MM.1S (cell line): ENCODE measurements around the gene CILP2.

ENCODE experiments used
- DNase-seq: peaks from one replicate; pipeline ENCODE4 v3.0.0-alpha.2; 2015
- H2AFZ ChIP-seq: fragments of 300-600 bp; sonication (generic); 2 replicates; pipeline ENCODE4 v1.6.0; 2016; ENCODE audit warnings: antibody characterized with exemption, low read length
- H3F3A ChIP-seq: fragments of 300-600 bp; sonication (generic); 2 replicates; pipeline ENCODE4 v1.6.1; 2016; ENCODE audit warnings: mild to moderate bottlenecking, antibody characterized with exemption, low read length, moderate library complexity, mixed read lengths; ENCODE audit not compliant: insufficient read depth
- H3K27ac ChIP-seq: fragments of 300-600 bp; sonication (generic); 2 replicates; pipeline ENCODE4 v1.5.1; 2016; ENCODE audit warnings: mild to moderate bottlenecking, low read length
- H3K27me3 ChIP-seq: fragments of 300-600 bp; sonication (generic); replicated peaks from 2 replicates; pipeline ENCODE4 v1.6.0; 2016; ENCODE audit warnings: low read length; ENCODE audit not compliant: insufficient read depth
- H3K36me3 ChIP-seq: fragments of 300-600 bp; sonication (generic); replicated peaks from 2 replicates; pipeline ENCODE4 v1.6.1; 2016; ENCODE audit warnings: mild to moderate bottlenecking, low read length, mixed read lengths; ENCODE audit not compliant: insufficient read depth
- H3K4me1 ChIP-seq: fragments of 300-600 bp; sonication (generic); 2 replicates; pipeline ENCODE4 v1.6.1; 2016; ENCODE audit warnings: low read length, mixed read lengths
- H3K4me2 ChIP-seq: fragments of 300-600 bp; sonication (generic); 2 replicates; pipeline ENCODE4 v1.6.0; 2016; ENCODE audit warnings: low read depth, low read length
- H3K4me3 ChIP-seq: fragments of 300-600 bp; sonication (generic); 2 replicates; pipeline ENCODE4 v1.5.1; 2016; ENCODE audit warnings: low read length, mixed read lengths
- H3K79me2 ChIP-seq: fragments of 300-600 bp; sonication (generic); 2 replicates; pipeline ENCODE4 v1.6.1; 2016; ENCODE audit warnings: mixed run types, low read length, mixed read lengths
- H3K9ac ChIP-seq: fragments of 300-600 bp; sonication (generic); 2 replicates; pipeline ENCODE4 v1.6.1; 2016; ENCODE audit warnings: low read length, mixed read lengths
- H3K9me2 ChIP-seq: fragments of 300-600 bp; sonication (generic); replicated peaks from 2 replicates; pipeline ENCODE4 v1.6.1; 2016; ENCODE audit warnings: mild to moderate bottlenecking, low read length, mixed read lengths; ENCODE audit not compliant: insufficient read depth
- H3K9me3 ChIP-seq: fragments of 300-600 bp; sonication (generic); replicated peaks from 2 replicates; pipeline ENCODE4 v1.6.1; 2016; ENCODE audit warnings: mild to moderate bottlenecking, low read length, mixed read lengths; ENCODE audit not compliant: insufficient read depth
- H4K20me1 ChIP-seq: fragments of 300-600 bp; sonication (generic); 2 replicates; pipeline ENCODE4 v1.6.1; 2016; ENCODE audit warnings: mild to moderate bottlenecking, low read length, moderate library complexity, mixed read lengths; ENCODE audit not compliant: insufficient read depth
- EZH2 ChIP-seq: fragments of 300-600 bp; sonication (generic); optimal IDR thresholded peaks from 2 replicates; pipeline ENCODE3; 2017; ENCODE audit warnings: low read depth, mild to moderate bottlenecking, antibody characterized with exemption, low read length, mixed read lengths
- EZH2phosphoT487 ChIP-seq: fragments of 300-600 bp; sonication (generic); IDR thresholded peaks from 2 replicates; pipeline ENCODE4 v1.6.1; 2018; ENCODE audit warnings: antibody characterized with exemption, low read length
- TF ChIP-seq, protein P1 (sequence below): fragments of 300-600 bp; sonication (generic); IDR thresholded peaks from 2 replicates; pipeline ENCODE4 v1.5.1; 2016; ENCODE audit warnings: antibody characterized with exemption, low read length, mixed read lengths

Gene CILP2

DNA sequence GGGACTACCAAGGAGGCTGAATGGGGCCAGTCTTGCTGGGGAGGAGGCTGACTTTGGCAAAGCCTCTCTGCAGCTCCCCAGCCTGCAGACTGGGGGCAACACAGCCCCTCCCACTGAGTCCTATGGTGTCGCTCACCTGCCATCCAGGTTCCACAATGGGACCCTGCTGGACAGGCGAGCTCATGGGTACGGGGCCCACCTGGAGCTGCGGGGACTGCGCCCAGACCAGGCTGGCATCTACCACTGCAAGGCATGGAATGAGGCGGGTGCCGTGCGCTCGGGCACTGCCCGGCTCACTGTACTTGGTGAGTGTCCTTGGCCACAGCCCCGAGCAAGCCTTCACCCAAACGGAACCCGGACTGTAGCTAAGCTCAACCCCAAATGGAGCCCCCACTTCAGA, 5.0 kb downstream of the CILP2 start:
- Histone ChIP-seq H3K79me2 (no peaks in the 10 kb centered on the region), H3K27ac (no peak overlapping the region), H3K4me3 (no peak overlapping the region), H3K27me3 (no peaks in the 10 kb centered on the region; the same call in 1 of the 2 replicates), H3K4me1 (no peaks in the 10 kb centered on the region), H3K36me3 (no peaks in the 10 kb centered on the region), H3K9me2 (no peaks in the 10 kb centered on the region), H3K9ac (no peak overlapping the region), H4K20me1 (no peaks in the 10 kb centered on the region), H3K4me2 (no peak overlapping the region), H3K9me3 (no peaks in the 10 kb centered on the region), H3F3A (no peaks in the 10 kb centered on the region), H2AFZ (no peak overlapping the region)
- TF ChIP-seq, protein P1, sequence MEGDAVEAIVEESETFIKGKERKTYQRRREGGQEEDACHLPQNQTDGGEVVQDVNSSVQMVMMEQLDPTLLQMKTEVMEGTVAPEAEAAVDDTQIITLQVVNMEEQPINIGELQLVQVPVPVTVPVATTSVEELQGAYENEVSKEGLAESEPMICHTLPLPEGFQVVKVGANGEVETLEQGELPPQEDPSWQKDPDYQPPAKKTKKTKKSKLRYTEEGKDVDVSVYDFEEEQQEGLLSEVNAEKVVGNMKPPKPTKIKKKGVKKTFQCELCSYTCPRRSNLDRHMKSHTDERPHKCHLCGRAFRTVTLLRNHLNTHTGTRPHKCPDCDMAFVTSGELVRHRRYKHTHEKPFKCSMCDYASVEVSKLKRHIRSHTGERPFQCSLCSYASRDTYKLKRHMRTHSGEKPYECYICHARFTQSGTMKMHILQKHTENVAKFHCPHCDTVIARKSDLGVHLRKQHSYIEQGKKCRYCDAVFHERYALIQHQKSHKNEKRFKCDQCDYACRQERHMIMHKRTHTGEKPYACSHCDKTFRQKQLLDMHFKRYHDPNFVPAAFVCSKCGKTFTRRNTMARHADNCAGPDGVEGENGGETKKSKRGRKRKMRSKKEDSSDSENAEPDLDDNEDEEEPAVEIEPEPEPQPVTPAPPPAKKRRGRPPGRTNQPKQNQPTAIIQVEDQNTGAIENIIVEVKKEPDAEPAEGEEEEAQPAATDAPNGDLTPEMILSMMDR = no peak
- TF ChIP-seq EZH2phosphoT487 (no peak), EZH2 (no peak)
- no peak for DNase-seq

DNA sequence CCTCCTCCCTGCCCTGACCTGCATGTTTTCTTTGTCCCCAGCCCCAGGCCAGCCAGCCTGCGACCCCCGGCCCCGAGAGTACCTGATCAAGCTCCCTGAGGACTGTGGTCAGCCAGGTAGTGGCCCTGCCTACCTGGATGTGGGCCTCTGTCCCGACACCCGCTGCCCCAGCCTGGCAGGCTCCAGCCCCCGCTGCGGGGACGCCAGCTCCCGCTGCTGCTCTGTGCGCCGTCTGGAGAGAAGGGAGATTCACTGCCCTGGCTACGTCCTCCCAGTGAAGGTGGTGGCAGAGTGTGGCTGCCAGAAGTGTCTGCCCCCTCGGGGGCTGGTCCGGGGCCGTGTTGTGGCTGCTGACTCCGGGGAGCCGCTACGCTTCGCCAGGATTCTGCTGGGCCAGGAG, 5.6 kb downstream of the CILP2 start:
- Histone ChIP-seq H3K27ac (no peak overlapping the region), H3K27me3 (peaks cover 4% of the 10 kb centered on the region), H3K4me3 (no peak overlapping the region), H2AFZ (no peak overlapping the region), H4K20me1 (no peaks in the 10 kb centered on the region), H3K9me3 (no peaks in the 10 kb centered on the region), H3K9me2 (no peaks in the 10 kb centered on the region), H3K79me2 (no peaks in the 10 kb centered on the region), H3K9ac (no peak overlapping the region), H3F3A (no peaks in the 10 kb centered on the region), H3K4me2 (no peak overlapping the region), H3K4me1 (no peaks in the 10 kb centered on the region), H3K36me3 (no peaks in the 10 kb centered on the region)
- TF ChIP-seq EZH2phosphoT487 = no peak
- TF ChIP-seq, protein P1 = no peak
- no peak for DNase-seq

DNA sequence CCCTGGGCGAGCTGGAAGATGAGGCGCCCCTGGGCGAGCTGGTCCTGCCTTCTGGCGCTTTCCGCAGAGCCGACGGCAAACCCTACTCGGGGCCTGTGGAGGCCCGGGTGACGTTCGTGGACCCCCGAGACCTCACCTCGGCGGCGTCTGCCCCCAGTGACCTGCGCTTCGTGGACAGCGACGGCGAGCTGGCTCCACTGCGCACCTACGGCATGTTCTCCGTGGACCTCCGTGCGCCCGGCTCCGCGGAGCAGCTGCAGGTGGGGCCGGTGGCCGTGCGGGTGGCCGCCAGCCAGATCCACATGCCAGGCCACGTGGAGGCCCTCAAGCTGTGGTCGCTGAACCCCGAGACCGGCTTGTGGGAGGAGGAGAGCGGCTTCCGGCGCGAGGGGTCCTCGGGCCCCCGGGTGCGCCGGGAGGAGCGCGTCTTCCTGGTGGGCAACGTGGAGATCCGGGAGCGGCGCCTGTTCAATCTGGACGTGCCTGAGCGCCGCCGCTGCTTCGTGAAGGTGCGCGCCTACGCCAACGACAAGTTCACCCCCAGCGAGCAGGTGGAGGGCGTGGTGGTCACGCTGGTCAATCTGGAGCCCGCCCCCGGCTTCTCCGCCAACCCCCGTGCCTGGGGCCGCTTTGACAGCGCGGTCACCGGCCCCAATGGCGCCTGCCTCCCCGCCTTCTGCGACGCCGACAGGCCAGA, 6.3 kb downstream of the CILP2 start:
- Histone ChIP-seq H3K27ac (no peak overlapping the region), H3K4me3 (no peak overlapping the region), H3K36me3 (no peaks in the 10 kb centered on the region), H3K4me2 (no peak overlapping the region), H3K9ac (no peak overlapping the region), H3K9me2 (no peaks in the 10 kb centered on the region), H4K20me1 (no peaks in the 10 kb centered on the region), H3K9me3 (no peaks in the 10 kb centered on the region), H3K27me3 (peaks cover 10% of the 10 kb centered on the region), H2AFZ (no peak overlapping the region), H3K4me1 (no peaks in the 10 kb centered on the region), H3F3A (no peaks in the 10 kb centered on the region), H3K79me2 (no peaks in the 10 kb centered on the region)
- no peak for DNase-seq
- TF ChIP-seq EZH2phosphoT487 (no peak), EZH2 (no peak)
- TF ChIP-seq, protein P1 = no peak
